Liver (tissue), 9 donors: Measurements from ENCODE around the gene CX3CL1. TPM values are rescaled to one million over a fixed set of nuclear protein-coding genes. Genes with fewer than 3 reads are reported as not detected.

Experiments used
- DNase-seq: peaks from one replicate; pipeline ENCODE4 v3.0.0-alpha.2; 2017; ENCODE audit warnings: low spot score
- H3K27ac ChIP-seq, 2 donors: one replicate each; pipeline ENCODE4 v1.7.0; 2013; ENCODE audit warnings: inconsistent platforms in 2 of 2, low read length in 2 of 2, control low read depth in 1 of 2, low read depth in 1 of 2, mild to moderate bottlenecking in 1 of 2
- H3K27me3 ChIP-seq, 4 donors: one replicate each; pipeline versions ENCODE4 v1.6.1 to v1.7.0; 2013; ENCODE audit warnings: low read length in 3 of 4, inconsistent platforms in 1 of 4, mild to moderate bottlenecking in 1 of 4, moderate library complexity in 1 of 4; ENCODE audit not compliant: control insufficient read depth in 4 of 4, insufficient read depth in 4 of 4
- H3K36me3 ChIP-seq, 4 donors: one replicate each; pipeline versions ENCODE4 v1.6.1 to v1.7.0; 2013; ENCODE audit warnings: low read length in 3 of 4, mild to moderate bottlenecking in 3 of 4, low read depth in 1 of 4, moderate library complexity in 1 of 4; ENCODE audit not compliant: control insufficient read depth in 4 of 4, insufficient read depth in 3 of 4
- H3K4me1 ChIP-seq, 4 donors: one replicate each; pipeline versions ENCODE4 v1.6.1 to v1.7.0; 2013; ENCODE audit warnings: low read length in 3 of 4, mild to moderate bottlenecking in 3 of 4, moderate library complexity in 1 of 4; ENCODE audit not compliant: control insufficient read depth in 4 of 4, insufficient read depth in 4 of 4
- H3K4me3 ChIP-seq, 3 donors: one replicate each; pipeline versions ENCODE4 v1.6.1 to v1.7.0; 2013; ENCODE audit warnings: low read length in 3 of 3, control low read depth in 1 of 3, low read depth in 1 of 3, mild to moderate bottlenecking in 1 of 3
- H3K9ac ChIP-seq, 2 donors: one replicate each; pipeline ENCODE4 v1.7.0; 2013; ENCODE audit warnings: low read length in 2 of 2, mild to moderate bottlenecking in 2 of 2, moderate library complexity in 2 of 2, control low read depth in 1 of 2, low read depth in 1 of 2
- H3K9me3 ChIP-seq, 4 donors: one replicate each; pipeline versions ENCODE4 v1.6.1 to v1.7.0; 2013; ENCODE audit warnings: low read length in 3 of 4; ENCODE audit not compliant: control insufficient read depth in 4 of 4
- EGR1 ChIP-seq, 2 donors: IDR thresholded peaks; 2 replicates each; pipeline ENCODE4 v1.6.1; 2016 to 2018; ENCODE audit warnings: antibody characterized with exemption in 2 of 2, low read depth in 2 of 2
- FOXA1 ChIP-seq: IDR thresholded peaks from 2 replicates; pipeline ENCODE4 v1.6.1; 2016; ENCODE audit warnings: antibody characterized with exemption
- FOXA2 ChIP-seq: IDR thresholded peaks from 2 replicates; pipeline ENCODE4 v1.6.1; 2016; ENCODE audit warnings: antibody characterized with exemption
- GABPA ChIP-seq, 2 donors: IDR thresholded peaks in 1 of 2; conservative IDR thresholded peaks in 1 of 2; 2 replicates each; pipeline ENCODE4 v1.6.1; 2016; ENCODE audit warnings: antibody characterized with exemption in 2 of 2, mild to moderate bottlenecking in 1 of 2, moderate library complexity in 1 of 2
- HNF4A ChIP-seq, 2 donors: conservative IDR thresholded peaks; 2 replicates each; pipeline ENCODE4 v1.6.1; 2016; ENCODE audit warnings: antibody characterized with exemption in 2 of 2, mild to moderate bottlenecking in 2 of 2
- HNF4G ChIP-seq: IDR thresholded peaks from 2 replicates; pipeline ENCODE4 v1.6.1; 2016; ENCODE audit warnings: antibody characterized with exemption
- JUND ChIP-seq, 2 donors: IDR thresholded peaks; 2 replicates each; pipeline ENCODE4 v1.6.1; 2016; ENCODE audit warnings: antibody characterized with exemption in 2 of 2
- MAX ChIP-seq: IDR thresholded peaks from 2 replicates; pipeline ENCODE4 v1.6.1; 2016; ENCODE audit warnings: antibody characterized with exemption
- NR2F2 ChIP-seq: IDR thresholded peaks from 2 replicates; pipeline ENCODE4 v1.6.1; 2016; ENCODE audit warnings: antibody characterized with exemption
- RAD21 ChIP-seq, 2 donors: IDR thresholded peaks; 2 replicates each; pipeline ENCODE4 v1.6.1; 2016; ENCODE audit warnings: antibody characterized with exemption in 2 of 2, mild to moderate bottlenecking in 2 of 2
- REST ChIP-seq: IDR thresholded peaks from 2 replicates; pipeline ENCODE4 v1.6.1; 2016; ENCODE audit warnings: antibody characterized with exemption, mild to moderate bottlenecking
- SP1 ChIP-seq: IDR thresholded peaks from 2 replicates; pipeline ENCODE4 v1.6.1; 2018; ENCODE audit warnings: antibody characterized with exemption, mild to moderate bottlenecking
- TAF1 ChIP-seq: conservative IDR thresholded peaks from 2 replicates; pipeline ENCODE4 v1.6.1; 2016; ENCODE audit warnings: antibody characterized with exemption, mild to moderate bottlenecking
- ZBTB33 ChIP-seq: IDR thresholded peaks from 2 replicates; pipeline ENCODE4 v1.6.1; 2016; ENCODE audit warnings: antibody characterized with exemption
- WGBS: extraction: QIAGEN DNeasy Blood & Tissue Kit; methylation state at CpG from one replicate; pipeline ENCODE4 v1.1.7; 2013; 5-methylcytosine and 5-hydroxymethylcytosine counted together
- polyA plus RNA-seq, 2 donors: library from polyadenylated mRNA; stranded (reverse) in 1 of 2; unstranded in 1 of 2; fragments of 200-250 nt in 1 of 2; fragments of >200 nt in 1 of 2; fragmentation: Nextera tagmentation in 1 of 2; extraction: Ambion mirVana in 1 of 2; gene quantifications; one replicate each; pipeline versions ENCODE4 v1.2.1 to v1.2.3, GENCODE V29; 2013 to 2015
- total RNA-seq, 2 donors: library from RNA; depleted of rRNA; stranded (reverse); fragments of >200 nt; gene quantifications; one replicate each; pipeline ENCODE4 v1.2.3, GENCODE V29; 2014
- TF ChIP-seq, protein P1 (sequence below): IDR thresholded peaks from 2 replicates; pipeline ENCODE4 v1.6.1; 2016; ENCODE audit warnings: antibody characterized with exemption
- TF ChIP-seq, protein P2 (sequence below): fragments of 150-350 bp; IDR thresholded peaks from 2 replicates; pipeline ENCODE4 v1.5.1; 2017; ENCODE audit warnings: improper control_type of control experiment, low read depth, low read length; ENCODE audit not compliant: missing input control
- donor health status: healthy.
- donor health status: healthy.
- donor health status: healthy.
- donor health status: healthy.
- donor health status: healthy.

CX3CL1 gene
- total and polyA plus RNA-seq, 4 donors = 2.5 to 5.9 (median 5.1) TPM

- 81% methylated on average over 7 of the region's 7 CpGs for WGBS
- Histone ChIP-seq H3K4me3 (no peak overlapping the region), H3K27me3 (no peaks in the 10 kb centered on the region), H3K4me1 (no peaks in the 10 kb centered on the region), H3K9ac (no peak overlapping the region), H3K27ac (no peak overlapping the region), H3K36me3 (no peaks in the 10 kb centered on the region), H3K9me3 (no peaks in the 10 kb centered on the region)
- TF ChIP-seq REST (no peak), RAD21 (IDR thresholded peaks at IDR 0.05) (no peak), FOXA2 (no peak), SP1 (no peak), TAF1 (no peak), HNF4A (conservative IDR thresholded peaks at IDR 0.05) (no peak), MAX (no peak), FOXA1 (no peak)
- TF ChIP-seq, protein P1, sequence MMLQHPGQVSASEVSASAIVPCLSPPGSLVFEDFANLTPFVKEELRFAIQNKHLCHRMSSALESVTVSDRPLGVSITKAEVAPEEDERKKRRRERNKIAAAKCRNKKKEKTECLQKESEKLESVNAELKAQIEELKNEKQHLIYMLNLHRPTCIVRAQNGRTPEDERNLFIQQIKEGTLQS = no peak
- TF ChIP-seq, protein P2, sequence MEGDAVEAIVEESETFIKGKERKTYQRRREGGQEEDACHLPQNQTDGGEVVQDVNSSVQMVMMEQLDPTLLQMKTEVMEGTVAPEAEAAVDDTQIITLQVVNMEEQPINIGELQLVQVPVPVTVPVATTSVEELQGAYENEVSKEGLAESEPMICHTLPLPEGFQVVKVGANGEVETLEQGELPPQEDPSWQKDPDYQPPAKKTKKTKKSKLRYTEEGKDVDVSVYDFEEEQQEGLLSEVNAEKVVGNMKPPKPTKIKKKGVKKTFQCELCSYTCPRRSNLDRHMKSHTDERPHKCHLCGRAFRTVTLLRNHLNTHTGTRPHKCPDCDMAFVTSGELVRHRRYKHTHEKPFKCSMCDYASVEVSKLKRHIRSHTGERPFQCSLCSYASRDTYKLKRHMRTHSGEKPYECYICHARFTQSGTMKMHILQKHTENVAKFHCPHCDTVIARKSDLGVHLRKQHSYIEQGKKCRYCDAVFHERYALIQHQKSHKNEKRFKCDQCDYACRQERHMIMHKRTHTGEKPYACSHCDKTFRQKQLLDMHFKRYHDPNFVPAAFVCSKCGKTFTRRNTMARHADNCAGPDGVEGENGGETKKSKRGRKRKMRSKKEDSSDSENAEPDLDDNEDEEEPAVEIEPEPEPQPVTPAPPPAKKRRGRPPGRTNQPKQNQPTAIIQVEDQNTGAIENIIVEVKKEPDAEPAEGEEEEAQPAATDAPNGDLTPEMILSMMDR = no peak
- no peak for DNase-seq
Observed at GRCh38 chr16:57388359-57389086, 16.2 kb downstream of the CX3CL1 start.

GRCh38 chr16:57389087-57389468 is 16.8 kb downstream of the CX3CL1 start:
- H3K9me3 ChIP-seq = no peaks in the 10 kb centered on the region
- no peak overlapping the region for H3K27ac ChIP-seq
- H3K27me3 ChIP-seq = no peaks in the 10 kb centered on the region
- no peak overlapping the region for H3K9ac ChIP-seq
- no peaks in the 10 kb centered on the region for H3K36me3 ChIP-seq
- 95% methylated on average over 3 of the region's 3 CpGs for WGBS
- H3K4me3 ChIP-seq = no peak overlapping the region
- H3K4me1 ChIP-seq = no peaks in the 10 kb centered on the region
- no peak for DNase-seq
- no peak for TF ChIP-seq ZBTB33
- TF ChIP-seq, protein P1 = no peak
- no peak for TF ChIP-seq GABPA (IDR thresholded peaks at IDR 0.05 in 1 of 2, conservative IDR thresholded peaks at IDR 0.05 in 1 of 2)
- no peak for TF ChIP-seq SP1
- no peak for TF ChIP-seq NR2F2
- no peak for TF ChIP-seq RAD21 (IDR thresholded peaks at IDR 0.05)
- no peak for TF ChIP-seq HNF4G
- TF ChIP-seq FOXA1 = no peak
- TF ChIP-seq, protein P2 = no peak
- no peak for TF ChIP-seq JUND (IDR thresholded peaks at IDR 0.05)
- no peak for TF ChIP-seq REST
- TF ChIP-seq EGR1 (IDR thresholded peaks at IDR 0.05; ENCODE audit: low read depth in 2 of 2) = no peak
- no peak for TF ChIP-seq TAF1
- no peak for TF ChIP-seq FOXA2
- TF ChIP-seq HNF4A (conservative IDR thresholded peaks at IDR 0.05) = no peak
